ENCODE results near the gene SMAD5.
A peak's percentile ranks its signal among the peaks of the same experiment; 100 is the strongest.

SMAD5 gene

GRCh38 chr5:136132557-136133221 lies at the start of gene SMAD5:
Gene SMAD5, plus strand, starts transcription at chr5:136132845. Its CDS starts 20,916 bp downstream, at chr5:136153761.
- peak; percentile 57 for DNase-seq

GRCh38 chr5:136084698-136085097 lies 47.9 kb upstream of the SMAD5 start:
- no peak for DNase-seq

- no peak for DNase-seq
Measured at GRCh38 chr5:136086783-136087566, 45.7 kb upstream of the SMAD5 start.

- no peak for DNase-seq
Measured at GRCh38 chr5:136087961-136088871, 44.4 kb upstream of the SMAD5 start.

GRCh38 chr5:136089791-136090190 lies 42.9 kb upstream of the SMAD5 start:
- peak; percentile 45 for DNase-seq

GRCh38 chr5:136090319-136090718 lies 42.3 kb upstream of the SMAD5 start:
- no peak for DNase-seq

GRCh38 chr5:136094189-136094912 lies 38.3 kb upstream of the SMAD5 start:
- DNase-seq, result no peak

GRCh38 chr5:136094913-136095641 lies 37.6 kb upstream of the SMAD5 start:
- no peak for DNase-seq

GRCh38 chr5:136098176-136098575 lies 34.5 kb upstream of the SMAD5 start:
- DNase-seq, result no peak

GRCh38 chr5:136099870-136100269 lies 32.8 kb upstream of the SMAD5 start:
- no peak for DNase-seq

GRCh38 chr5:136101884-136102283 lies 30.8 kb upstream of the SMAD5 start:
- DNase-seq, result no peak

GRCh38 chr5:136103118-136103517 lies 29.5 kb upstream of the SMAD5 start:
- DNase-seq, result no peak

- DNase-seq, result no peak
Measured at GRCh38 chr5:136104306-136104965, 28.2 kb upstream of the SMAD5 start.

- DNase-seq, result no peak
Measured at GRCh38 chr5:136106351-136107031, 26.2 kb upstream of the SMAD5 start.

GRCh38 chr5:136108180-136108611 lies 24.4 kb upstream of the SMAD5 start:
- DNase-seq, result no peak

GRCh38 chr5:136108766-136109165 lies 23.9 kb upstream of the SMAD5 start:
- DNase-seq, result no peak

GRCh38 chr5:136109453-136110135 lies 23.1 kb upstream of the SMAD5 start:
- no peak for DNase-seq

- DNase-seq, result no peak
Measured at GRCh38 chr5:136113606-136114005, 19.0 kb upstream of the SMAD5 start.

GRCh38 chr5:136114414-136115125 lies 18.1 kb upstream of the SMAD5 start:
- no peak for DNase-seq
